Astrocyte (in vitro differentiated cells and primary cell): ENCODE measurements around the gene SPNS2.

Experiments
- CTCF ChIP-seq: IDR thresholded peaks from 2 replicates; pipeline ENCODE4 v1.5.1; 2011; ENCODE audit warnings: low read depth, mild to moderate bottlenecking, inconsistent platforms, low read length, moderate library complexity; ENCODE audit not compliant: insufficient read depth
- EZH2 ChIP-seq: IDR thresholded peaks from 2 replicates; pipeline ENCODE4 v1.6.1; 2012; ENCODE audit warnings: mild to moderate bottlenecking, low read length, inconsistent platforms; ENCODE audit not compliant: insufficient read depth

GRCh38 chr17:4531988-4532736, 33.5 kb downstream of the SPNS2 start:
- no peak for TF ChIP-seq CTCF
- TF ChIP-seq EZH2 = no peak
